Measurements from ENCODE around the gene VANGL1.

DNA sequence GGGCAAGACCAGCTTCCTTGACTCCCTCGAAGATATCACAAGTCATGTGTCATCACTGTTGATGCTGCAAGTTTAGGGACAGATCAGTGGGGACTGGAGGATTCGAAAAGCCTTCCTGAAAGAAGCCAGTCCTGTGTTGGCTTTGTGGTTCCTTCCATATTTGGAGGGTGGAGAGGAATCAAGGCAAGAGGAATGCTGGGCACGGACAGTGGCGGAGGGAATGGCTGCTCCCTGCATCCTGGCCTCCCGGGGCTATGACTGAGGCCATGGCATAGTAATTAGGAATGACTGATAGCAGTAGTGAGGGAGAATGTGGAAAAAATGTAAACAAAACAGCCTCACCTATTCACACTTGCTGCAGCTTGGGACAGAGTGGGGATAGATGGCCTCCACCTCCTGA lies 36.4 kb downstream of the VANGL1 start:
- TF ChIP-seq GABPA (IDR thresholded peaks at IDR 0.05 in 1 of 2, conservative IDR thresholded peaks at IDR 0.05 in 1 of 2) (no peak), TAF1 (conservative IDR thresholded peaks at IDR 0.05) (no peak), FOXA1 (IDR thresholded peaks at IDR 0.05) (no peak), SP1 (IDR thresholded peaks at IDR 0.05) (no peak), HNF4A (conservative IDR thresholded peaks at IDR 0.05) (no peak), MAX (IDR thresholded peaks at IDR 0.05) (no peak)
- TF ChIP-seq, protein P1, sequence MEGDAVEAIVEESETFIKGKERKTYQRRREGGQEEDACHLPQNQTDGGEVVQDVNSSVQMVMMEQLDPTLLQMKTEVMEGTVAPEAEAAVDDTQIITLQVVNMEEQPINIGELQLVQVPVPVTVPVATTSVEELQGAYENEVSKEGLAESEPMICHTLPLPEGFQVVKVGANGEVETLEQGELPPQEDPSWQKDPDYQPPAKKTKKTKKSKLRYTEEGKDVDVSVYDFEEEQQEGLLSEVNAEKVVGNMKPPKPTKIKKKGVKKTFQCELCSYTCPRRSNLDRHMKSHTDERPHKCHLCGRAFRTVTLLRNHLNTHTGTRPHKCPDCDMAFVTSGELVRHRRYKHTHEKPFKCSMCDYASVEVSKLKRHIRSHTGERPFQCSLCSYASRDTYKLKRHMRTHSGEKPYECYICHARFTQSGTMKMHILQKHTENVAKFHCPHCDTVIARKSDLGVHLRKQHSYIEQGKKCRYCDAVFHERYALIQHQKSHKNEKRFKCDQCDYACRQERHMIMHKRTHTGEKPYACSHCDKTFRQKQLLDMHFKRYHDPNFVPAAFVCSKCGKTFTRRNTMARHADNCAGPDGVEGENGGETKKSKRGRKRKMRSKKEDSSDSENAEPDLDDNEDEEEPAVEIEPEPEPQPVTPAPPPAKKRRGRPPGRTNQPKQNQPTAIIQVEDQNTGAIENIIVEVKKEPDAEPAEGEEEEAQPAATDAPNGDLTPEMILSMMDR (IDR thresholded peaks at IDR 0.05; ENCODE audit: low read depth, low read length, missing input control) = no peak
- TF ChIP-seq, protein P2, sequence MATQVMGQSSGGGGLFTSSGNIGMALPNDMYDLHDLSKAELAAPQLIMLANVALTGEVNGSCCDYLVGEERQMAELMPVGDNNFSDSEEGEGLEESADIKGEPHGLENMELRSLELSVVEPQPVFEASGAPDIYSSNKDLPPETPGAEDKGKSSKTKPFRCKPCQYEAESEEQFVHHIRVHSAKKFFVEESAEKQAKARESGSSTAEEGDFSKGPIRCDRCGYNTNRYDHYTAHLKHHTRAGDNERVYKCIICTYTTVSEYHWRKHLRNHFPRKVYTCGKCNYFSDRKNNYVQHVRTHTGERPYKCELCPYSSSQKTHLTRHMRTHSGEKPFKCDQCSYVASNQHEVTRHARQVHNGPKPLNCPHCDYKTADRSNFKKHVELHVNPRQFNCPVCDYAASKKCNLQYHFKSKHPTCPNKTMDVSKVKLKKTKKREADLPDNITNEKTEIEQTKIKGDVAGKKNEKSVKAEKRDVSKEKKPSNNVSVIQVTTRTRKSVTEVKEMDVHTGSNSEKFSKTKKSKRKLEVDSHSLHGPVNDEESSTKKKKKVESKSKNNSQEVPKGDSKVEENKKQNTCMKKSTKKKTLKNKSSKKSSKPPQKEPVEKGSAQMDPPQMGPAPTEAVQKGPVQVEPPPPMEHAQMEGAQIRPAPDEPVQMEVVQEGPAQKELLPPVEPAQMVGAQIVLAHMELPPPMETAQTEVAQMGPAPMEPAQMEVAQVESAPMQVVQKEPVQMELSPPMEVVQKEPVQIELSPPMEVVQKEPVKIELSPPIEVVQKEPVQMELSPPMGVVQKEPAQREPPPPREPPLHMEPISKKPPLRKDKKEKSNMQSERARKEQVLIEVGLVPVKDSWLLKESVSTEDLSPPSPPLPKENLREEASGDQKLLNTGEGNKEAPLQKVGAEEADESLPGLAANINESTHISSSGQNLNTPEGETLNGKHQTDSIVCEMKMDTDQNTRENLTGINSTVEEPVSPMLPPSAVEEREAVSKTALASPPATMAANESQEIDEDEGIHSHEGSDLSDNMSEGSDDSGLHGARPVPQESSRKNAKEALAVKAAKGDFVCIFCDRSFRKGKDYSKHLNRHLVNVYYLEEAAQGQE (IDR thresholded peaks at IDR 0.05) = no peak

All from liver (tissue), 3 donors.